Activated effector memory CD4-positive, alpha-beta T cell treated with Interleukin-2 at 50 U/mL for 16 hours (primary cell): ENCODE data around the gene CUEDC2.

Experiments
- DNase-seq: peaks from one replicate; pipeline ENCODE4 v3.0.0-alpha.2; 2020

CUEDC2 gene

GRCh38 chr10:102408728-102409603, 23.4 kb downstream of the CUEDC2 start:
- peak; percentile 47 for DNase-seq

- DNase-seq, result no peak
These were observed 24.1 kb downstream of the CUEDC2 start for GRCh38 chr10:102408131-102408727.

GRCh38 chr10:102407425-102408130, 24.8 kb downstream of the CUEDC2 start:
- DNase-seq, result no peak

- no peak for DNase-seq
These were observed 25.6 kb downstream of the CUEDC2 start for GRCh38 chr10:102406815-102407214.

DNA sequence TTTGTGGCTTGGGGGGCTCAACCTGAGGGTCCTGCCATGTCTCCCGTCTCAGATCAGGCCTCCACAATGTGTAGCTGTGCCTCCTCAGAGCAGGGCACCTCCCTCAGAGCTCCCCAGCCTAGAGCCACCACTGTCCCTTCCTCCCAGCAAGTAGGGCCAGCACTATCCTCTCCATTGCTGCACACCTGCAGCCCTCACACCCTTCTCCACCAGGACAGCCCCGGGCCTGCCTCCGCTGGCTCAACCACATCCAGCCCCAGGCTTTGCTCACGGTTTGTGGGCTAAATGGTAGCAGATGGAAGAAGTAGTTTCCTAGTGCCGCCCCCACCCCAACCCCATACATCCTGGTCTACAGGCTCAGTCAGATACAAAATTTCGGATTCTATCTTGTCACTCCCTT, 26.7 kb downstream of the CUEDC2 start:
- DNase-seq, result no peak

GRCh38 chr10:102405108-102405571, 27.2 kb downstream of the CUEDC2 start:
- DNase-seq, result no peak

DNA sequence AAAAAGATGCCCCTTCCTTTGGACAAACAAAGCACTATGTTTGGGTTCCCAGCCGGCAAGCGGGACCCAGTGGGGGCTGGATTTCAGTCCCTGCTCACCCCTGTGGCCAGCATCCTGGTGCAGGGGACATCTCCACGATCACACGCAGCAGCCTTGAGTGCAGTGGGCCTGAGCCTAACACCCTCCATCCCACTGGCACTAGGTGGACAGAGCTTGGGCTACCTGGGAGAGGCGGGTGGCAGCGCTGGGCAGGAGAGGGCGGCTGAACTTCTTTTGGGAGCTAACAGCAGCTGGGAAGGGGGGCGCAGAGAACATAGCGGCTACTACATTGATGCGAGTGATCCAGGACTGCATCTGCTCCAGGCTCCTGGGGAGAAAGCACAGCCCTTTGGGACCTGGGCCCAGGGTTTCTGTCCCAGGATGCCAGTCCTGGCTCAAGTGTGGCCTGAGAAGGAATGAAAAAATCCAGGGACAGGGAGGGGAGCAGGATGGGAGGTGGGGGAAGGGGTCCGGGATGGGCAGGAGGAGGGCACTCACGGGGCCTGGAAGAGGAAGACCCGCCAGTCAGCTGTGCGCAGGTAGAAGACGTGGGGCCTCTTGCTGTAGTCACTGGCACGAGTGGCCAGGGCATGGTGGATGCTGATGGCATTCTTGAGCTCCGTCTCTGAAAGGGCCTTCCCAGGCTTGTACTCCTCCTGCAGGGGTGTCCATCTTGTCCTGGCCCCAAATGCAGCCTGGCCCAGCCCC, 27.8 kb downstream of the CUEDC2 start:
- DNase-seq, result no peak

GRCh38 chr10:102403115-102403514, 29.3 kb downstream of the CUEDC2 start:
- DNase-seq, result no peak

GRCh38 chr10:102402512-102402896, 29.9 kb downstream of the CUEDC2 start:
- no peak for DNase-seq

- no peak for DNase-seq
These were observed 30.5 kb downstream of the CUEDC2 start for GRCh38 chr10:102401735-102402511.

GRCh38 chr10:102401342-102401654, 31.1 kb downstream of the CUEDC2 start:
- DNase-seq, result no peak

- DNase-seq, result no peak
These were observed 31.6 kb downstream of the CUEDC2 start for GRCh38 chr10:102400598-102401341.

DNA sequence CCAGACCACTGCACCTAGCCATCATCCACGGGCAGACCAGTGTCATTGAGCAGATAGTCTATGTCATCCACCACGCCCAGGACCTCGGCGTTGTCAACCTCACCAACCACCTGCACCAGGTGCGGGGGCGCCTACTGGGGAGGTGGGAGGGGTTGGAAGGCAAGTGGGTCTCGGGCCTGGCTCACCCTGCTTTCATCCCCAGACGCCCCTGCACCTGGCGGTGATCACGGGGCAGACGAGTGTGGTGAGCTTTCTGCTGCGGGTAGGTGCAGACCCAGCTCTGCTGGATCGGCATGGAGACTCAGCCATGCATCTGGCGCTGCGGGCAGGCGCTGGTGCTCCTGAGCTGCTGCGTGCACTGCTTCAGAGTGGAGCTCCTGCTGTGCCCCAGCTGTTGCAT, 32.3 kb downstream of the CUEDC2 start:
- no peak for DNase-seq

GRCh38 chr10:102399217-102400021, 33.0 kb downstream of the CUEDC2 start:
- DNase-seq, result peak; percentile 81

GRCh38 chr10:102398172-102399020, 34.0 kb downstream of the CUEDC2 start:
- no peak for DNase-seq

DNA sequence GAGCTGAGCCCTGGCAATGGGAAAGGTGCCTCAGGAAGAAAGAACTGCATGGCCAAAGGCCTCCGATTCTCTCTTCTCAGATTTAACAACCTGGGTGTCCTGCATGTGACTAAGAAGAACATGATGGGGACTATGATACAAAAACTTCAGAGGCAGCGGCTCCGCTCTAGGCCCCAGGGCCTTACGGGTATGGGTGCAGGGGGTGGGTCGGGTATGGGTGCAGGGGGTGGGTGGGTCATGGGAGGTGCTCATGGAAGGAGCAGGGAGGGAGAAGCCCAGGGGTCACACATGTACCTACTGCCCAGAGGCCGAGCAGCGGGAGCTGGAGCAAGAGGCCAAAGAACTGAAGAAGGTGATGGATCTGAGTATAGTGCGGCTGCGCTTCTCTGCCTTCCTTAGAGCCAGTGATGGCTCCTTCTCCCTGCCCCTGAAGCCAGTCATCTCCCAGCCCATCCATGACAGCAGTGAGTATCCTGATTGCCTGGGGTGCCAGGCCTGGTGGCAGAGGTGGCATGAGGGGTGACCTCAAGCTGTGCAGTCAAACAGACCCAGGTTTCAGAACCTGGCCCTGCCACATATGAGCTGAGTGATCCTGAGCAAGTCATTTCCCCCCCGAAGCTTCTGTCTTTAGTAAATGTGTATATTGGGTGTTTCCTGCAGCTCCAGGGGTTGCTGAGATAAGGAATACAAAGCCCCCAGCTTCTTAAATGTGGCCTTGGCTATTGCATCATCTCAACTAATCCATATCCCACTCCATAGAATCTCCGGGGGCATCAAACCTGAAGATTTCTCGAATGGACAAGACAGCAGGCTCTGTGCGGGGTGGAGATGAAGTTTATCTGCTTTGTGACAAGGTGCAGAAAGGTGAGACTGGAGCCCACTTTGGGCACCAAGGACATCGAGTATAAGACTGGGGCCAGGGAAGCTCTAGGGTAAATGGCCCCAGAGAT, 34.9 kb downstream of the CUEDC2 start:
- DNase-seq, result no peak

DNA sequence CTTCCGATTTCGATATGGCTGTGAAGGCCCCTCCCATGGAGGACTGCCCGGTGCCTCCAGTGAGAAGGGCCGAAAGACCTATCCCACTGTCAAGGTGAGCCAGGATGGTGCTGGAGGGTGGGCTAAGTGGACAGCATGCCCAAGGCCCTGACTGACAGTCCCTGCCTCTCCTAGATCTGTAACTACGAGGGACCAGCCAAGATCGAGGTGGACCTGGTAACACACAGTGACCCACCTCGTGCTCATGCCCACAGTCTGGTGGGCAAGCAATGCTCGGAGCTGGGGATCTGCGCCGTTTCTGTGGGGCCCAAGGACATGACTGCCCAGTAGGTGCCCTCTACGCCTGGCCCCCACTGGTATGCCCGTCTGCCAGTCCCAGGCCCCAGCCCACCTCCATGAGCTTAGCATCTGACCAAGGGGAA, 35.6 kb downstream of the CUEDC2 start:
- DNase-seq, result no peak

DNA sequence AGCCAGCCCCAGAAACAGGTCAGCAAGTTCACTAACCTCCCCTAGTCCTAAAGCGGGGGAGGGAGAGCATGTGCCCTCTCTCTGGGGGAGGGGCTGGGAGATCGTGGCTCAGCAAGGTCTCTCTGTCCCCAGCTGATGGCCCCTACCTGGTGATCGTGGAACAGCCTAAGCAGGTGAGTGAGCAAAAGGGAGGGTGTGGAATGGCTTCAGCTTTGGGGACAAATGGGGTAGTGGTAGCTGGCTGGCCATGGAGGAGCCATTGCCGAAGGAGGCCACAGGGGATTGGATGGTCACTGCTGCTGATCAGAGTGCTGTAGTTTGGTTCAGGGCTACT, 36.1 kb downstream of the CUEDC2 start:
- no peak for DNase-seq
